HL-60 (cell line): Measurements from ENCODE around the gene GPHN.

Source experiments
- CTCF ChIP-seq: IDR thresholded peaks from one replicate; pipeline ENCODE4 v1.5.1; 2011; ENCODE audit warnings: low read length, control low read depth, inconsistent platforms; ENCODE audit not compliant: insufficient read depth
- POLR2AphosphoS5 ChIP-seq: IDR thresholded peaks from 2 replicates; pipeline ENCODE4 v1.6.1; 2012; ENCODE audit warnings: low read depth
- REST ChIP-seq: IDR thresholded peaks from 2 replicates; pipeline ENCODE4 v1.6.1; 2012; ENCODE audit warnings: low read depth; ENCODE audit not compliant: insufficient replicate concordance

- no peak for TF ChIP-seq CTCF
- no peak for TF ChIP-seq POLR2AphosphoS5
- TF ChIP-seq REST, result no peak
Measured at GRCh38 chr14:66752109-66752508, 244.2 kb downstream of the GPHN start.
